ENCODE data around the gene HMGN1. TPM values are rescaled to one million over a fixed set of nuclear protein-coding genes. Genes with fewer than 3 reads are reported as not detected.

HMGN1 gene
- total RNA-seq, 4 donors from 2014 or later = 170 to 255 (median 207) TPM

GRCh38 chr21:39348040-39348354 is 891 bp downstream of the HMGN1 start:
- H3K9me3 ChIP-seq = no peaks in the 10 kb centered on the region
- H3K4me1 ChIP-seq = peaks cover 5 to 6% of the 10 kb centered on the region in 2 donors
- 2% methylated on average over 11 of the region's 11 CpGs for WGBS, 2 donors
- peaks cover 3 to 9% of the 10 kb centered on the region in 2 donors for H3K36me3 ChIP-seq
- H3K27me3 ChIP-seq = no peaks in the 10 kb centered on the region
- TF ChIP-seq POLR2A (IDR thresholded peaks at IDR 0.05) = no peak
- TF ChIP-seq CTCF (IDR thresholded peaks at IDR 0.05) = no peak
- peak overlapping the region; percentile 27 to 98 (median 64) for H3K4me3 ChIP-seq (replicated peaks in 1 of 3)
- DNase-seq = no peak
- peak overlapping the region; percentile 52 to 84 (median 83) for H3K27ac ChIP-seq
- intact Hi-C loops (cut with DNase I) = loop anchor here (2.0 kb wide), 1 partner anchor 35 kb away; the partner anchor contains the start of gene BRWD1

GRCh38 chr21:39347537-39347936 is 1.4 kb downstream of the HMGN1 start:
- 11 to 13% methylated on average over 10 of the region's 10 CpGs for WGBS, 2 donors
- H3K27me3 ChIP-seq = no peaks in the 10 kb centered on the region

GRCh38 chr21:39346671-39347331 is 2.1 kb downstream of the HMGN1 start:
- no peak for TF ChIP-seq POLR2A (IDR thresholded peaks at IDR 0.05)
- TF ChIP-seq CTCF (IDR thresholded peaks at IDR 0.05) = no peak
- Histone ChIP-seq H3K4me1 (peaks cover 5 to 6% of the 10 kb centered on the region in 2 donors), H3K27ac (no peak overlapping the region), H3K36me3 (peaks cover 7 to 12% of the 10 kb centered on the region in 2 donors), H3K9me3 (no peaks in the 10 kb centered on the region), H3K4me3 (replicated peaks in 1 of 3) (no peak overlapping the region), H3K27me3 (no peaks in the 10 kb centered on the region)
- intact Hi-C loops (cut with DNase I) = no loop called here
- WGBS, 2 donors = 45 to 55% methylated on average over 7 of the region's 7 CpGs
- no peak for DNase-seq

More at GRCh38 chr21:39347537-39347936, 1.4 kb downstream of the HMGN1 start:
- Histone ChIP-seq H3K9me3 (no peaks in the 10 kb centered on the region), H3K36me3 (peaks cover 4 to 10% of the 10 kb centered on the region in 2 donors), H3K4me1 (peaks cover 5 to 6% of the 10 kb centered on the region in 2 donors), H3K4me3 (replicated peaks in 1 of 3) (peak overlapping the region in 2 of 3 donors; percentile 64 to 98), H3K27ac (no peak overlapping the region)
- intact Hi-C loops (cut with DNase I) = no loop called here
- DNase-seq = no peak
- TF ChIP-seq POLR2A (IDR thresholded peaks at IDR 0.05) (no peak), CTCF (IDR thresholded peaks at IDR 0.05) (no peak)

GRCh38 chr21:39346206-39346605 is 2.7 kb downstream of the HMGN1 start:
- H3K4me1 ChIP-seq = peaks cover 5 to 6% of the 10 kb centered on the region in 2 donors
- H3K4me3 ChIP-seq (replicated peaks in 1 of 3) = no peak overlapping the region
- H3K9me3 ChIP-seq = no peaks in the 10 kb centered on the region
- H3K27ac ChIP-seq = no peak overlapping the region
- TF ChIP-seq CTCF (IDR thresholded peaks at IDR 0.05) = no peak
- TF ChIP-seq POLR2A (IDR thresholded peaks at IDR 0.05) = no peak
- WGBS, 2 donors = 51 to 52% methylated on average over 3 of the region's 3 CpGs
- H3K36me3 ChIP-seq = peaks cover 13 to 18% of the 10 kb centered on the region in 2 donors
- no peaks in the 10 kb centered on the region for H3K27me3 ChIP-seq
- no peak for DNase-seq
- intact Hi-C loops (cut with DNase I) = no loop called here

- Histone ChIP-seq H3K36me3 (peaks cover 17 to 21% of the 10 kb centered on the region in 2 donors), H3K4me3 (replicated peaks in 1 of 3) (no peak overlapping the region), H3K4me1 (peaks cover 5 to 6% of the 10 kb centered on the region in 2 donors), H3K27me3 (no peaks in the 10 kb centered on the region), H3K27ac (no peak overlapping the region), H3K9me3 (no peaks in the 10 kb centered on the region)
- intact Hi-C loops (cut with DNase I) = no loop called here
- TF ChIP-seq POLR2A (IDR thresholded peaks at IDR 0.05) = no peak
- TF ChIP-seq CTCF (IDR thresholded peaks at IDR 0.05) = no peak
- 79% methylated on average over 6 of the region's 6 CpGs for WGBS, 2 donors
- DNase-seq = no peak
These were observed 3.4 kb downstream of the HMGN1 start for GRCh38 chr21:39345440-39345839.
